Measurements from ENCODE around the gene TRPV5. TPM values are rescaled to one million over a fixed set of nuclear protein-coding genes. Genes with fewer than 3 reads are reported as not detected.
A peak's percentile ranks its signal among the peaks of the same experiment; 100 is the strongest.

The TRPV5 gene
- total and polyA plus RNA-seq, 2 of the 8 experiments (the other 6 are each of a cell fraction or from before 2014, with no cell fraction given), result 0.03 TPM; not detected in 1

- H3K18ac ChIP-seq (ENCODE audit: extremely low read depth, low read length), result peak overlapping the region; percentile 71; the same call in 1 of the 2 replicates
- WGBS, 2 experiments (ENCODE audit: extremely low coverage in 1 of 2, insufficient coverage in 1 of 2, insufficient read length in 1 of 2, insufficient replicate concordance in 2 of 2, low coverage in 1 of 2, low lambda C conversion rate in 2 of 2, missing lambda C conversion rate in 1 of 2), result 91% methylated on average over 12 of the region's 14 CpGs; no CpG with 5 or more reads in 1 of the 2 experiments
- no peak overlapping the region for H2BK120ac ChIP-seq (replicated peaks; ENCODE audit: low read depth, low read length)
- FAIRE-seq, result no peak
- no peak overlapping the region for H2BK5ac ChIP-seq (ENCODE audit: low read depth, low read length)
- no peak overlapping the region for H4K5ac ChIP-seq (ENCODE audit: insufficient read length, low read depth, low read length)
- H3K36me3 ChIP-seq (ENCODE audit: control insufficient read depth in 2 of 4, insufficient read depth in 4 of 4, low read length in 3 of 4), result no peaks in the 10 kb centered on the region
- no peaks in the 10 kb centered on the region; the same call in 1 of the 2 replicates for H3K79me1 ChIP-seq (ENCODE audit: low read depth, low read length)
- H4K20me1 ChIP-seq (replicated peaks in 1 of 2; ENCODE audit: control insufficient read depth in 1 of 2, insufficient read depth in 2 of 2, low read length in 2 of 2), result no peaks in the 10 kb centered on the region
- H3K4me3 ChIP-seq (ENCODE audit: extremely low read depth in 1 of 4, insufficient read depth in 2 of 4, low read depth in 3 of 4, low read length in 4 of 4), result no peak overlapping the region
- H3K56ac ChIP-seq (replicated peaks; ENCODE audit: insufficient read length, low read depth, low read length), result no peak overlapping the region
- H3K14ac ChIP-seq (ENCODE audit: insufficient read length), result no peak overlapping the region
- H3K23ac ChIP-seq (ENCODE audit: insufficient read length), result no peak overlapping the region
- ChIA-PET POLR2A (ENCODE audit: partially characterized antibody) (no interaction called here), CTCF (ENCODE audit: partially characterized antibody) (interaction anchor here (0.7 to 13.9 kb wide), 22 partner anchors 10 to 425 kb away, joined by 3 to 107 read pairs (median 8); partner anchors contain the start of gene EPHB6)
- H3K4me2 ChIP-seq (ENCODE audit: insufficient read depth in 1 of 2, low read depth in 2 of 2, low read length in 2 of 2), result no peak overlapping the region
- H2BK20ac ChIP-seq (ENCODE audit: low read length), result no peak overlapping the region
- H2AK5ac ChIP-seq (ENCODE audit: low read depth, low read length), result no peak overlapping the region
- no peaks in the 10 kb centered on the region for H3K27me3 ChIP-seq (replicated peaks in 1 of 4; ENCODE audit: control insufficient read depth in 3 of 4, extremely low read depth in 1 of 4, insufficient read depth in 3 of 4, low read length in 3 of 4)
- H2BK15ac ChIP-seq (ENCODE audit: low read length), result no peak overlapping the region
- DNase-seq (ENCODE audit: low read depth in 1 of 2, low spot score in 2 of 2), result peak in 1 of 2 experiments; percentile 37
- H3K9me3 ChIP-seq (ENCODE audit: insufficient read depth in 2 of 2, low read depth in 1 of 2, low read length in 1 of 2), result no peaks in the 10 kb centered on the region
- H4K91ac ChIP-seq (replicated peaks; ENCODE audit: insufficient read length, low read length), result no peak overlapping the region
- H4K8ac ChIP-seq (ENCODE audit: extremely low read depth, insufficient read depth, low read length), result 0 out of 2 replicates have a peak overlapping the region, but pooled peaks have one; percentile 35
- H2BK12ac ChIP-seq (ENCODE audit: low read depth, low read length), result peak overlapping the region; percentile 50; the same call in 1 of the 2 replicates
- no peak overlapping the region for H3K27ac ChIP-seq (ENCODE audit: low read depth, low read length)
- H3K23me2 ChIP-seq (ENCODE audit: low read depth, low read length), result no peaks in the 10 kb centered on the region; the same call in 1 of the 2 replicates
- H3K79me2 ChIP-seq (ENCODE audit: control insufficient read depth in 1 of 2, insufficient read depth in 2 of 2, low read length in 2 of 2), result no peaks in the 10 kb centered on the region
- no peak overlapping the region for H3K4ac ChIP-seq (replicated peaks; ENCODE audit: insufficient read length, low read depth, low read length)
- peaks cover 3 to 10% (median 9%) of the 10 kb centered on the region in 4 experiments; a peak in 6 of 7 replicates for H3K4me1 ChIP-seq (replicated peaks in 1 of 4; ENCODE audit: control insufficient read depth in 3 of 4, insufficient read depth in 4 of 4, low read length in 3 of 4)
- H3K9ac ChIP-seq (replicated peaks in 1 of 4; ENCODE audit: extremely low read depth in 1 of 4, low read depth in 3 of 4, low read length in 3 of 4), result no peak overlapping the region
- no peak overlapping the region for H2AFZ ChIP-seq (ENCODE audit: low read length)
- TF ChIP-seq TAF1 (IDR thresholded peaks at IDR 0.05; ENCODE audit: low read depth, low read length) (no peak), BCL11A (IDR thresholded peaks at IDR 0.05; ENCODE audit: low read depth in 2 of 2, low read length in 2 of 2) (no peak), CBX8 (IDR thresholded peaks at IDR 0.05; ENCODE audit: borderline replicate concordance, low read depth, low read length) (no peak), CTBP2 (IDR thresholded peaks at IDR 0.05; ENCODE audit: borderline replicate concordance, insufficient read depth, insufficient read length, low read length) (no peak), EGR1 (IDR thresholded peaks at IDR 0.05; ENCODE audit: borderline replicate concordance, low read depth, low read length) (no peak), CREB1 (IDR thresholded peaks at IDR 0.05) (no peak), KDM4A (IDR thresholded peaks at IDR 0.05; ENCODE audit: low read depth, low read length, severe bottlenecking) (no peak), CBX5 (IDR thresholded peaks at IDR 0.05; ENCODE audit: low read depth, low read length) (no peak), SUZ12 (IDR thresholded peaks at IDR 0.05; ENCODE audit: low read length) (no peak), ASH2L (IDR thresholded peaks at IDR 0.05; ENCODE audit: low read length) (no peak), ATF2 (IDR thresholded peaks at IDR 0.05; ENCODE audit: low read length) (no peak)
Observed at GRCh38 chr7:142864980-142865747, 68.4 kb downstream of the TRPV5 start.

All from H1 (cell line).